ENCODE data around the gene CDS2.
A peak's percentile ranks its signal among the peaks of the same experiment; 100 is the strongest.

The CDS2 gene

GRCh38 chr20:5197847-5198650 lies 71.2 kb downstream of the CDS2 start:
- H3K27ac ChIP-seq = no peak overlapping the region
- TF ChIP-seq CTCF (conservative IDR thresholded peaks at IDR 0.05) = no peak
- TF ChIP-seq ZFX (IDR thresholded peaks at IDR 0.05) = no peak

- TF ChIP-seq CTCF (conservative IDR thresholded peaks at IDR 0.05) (no peak), ZFX (IDR thresholded peaks at IDR 0.05) (no peak)
- H3K27ac ChIP-seq = no peak overlapping the region
Measured at GRCh38 chr20:5198651-5198924, 71.8 kb downstream of the CDS2 start.

- TF ChIP-seq ZFX (IDR thresholded peaks at IDR 0.05) (no peak), CTCF (conservative IDR thresholded peaks at IDR 0.05) (no peak)
- no peak overlapping the region for H3K27ac ChIP-seq
Measured at GRCh38 chr20:5203380-5203779, 76.6 kb downstream of the CDS2 start.

- peak; percentile 93 for TF ChIP-seq CTCF (conservative IDR thresholded peaks at IDR 0.05)
- TF ChIP-seq ZFX (IDR thresholded peaks at IDR 0.05) = no peak
- no peak overlapping the region for H3K27ac ChIP-seq
Measured at GRCh38 chr20:5205348-5206210, 78.8 kb downstream of the CDS2 start.

- no peak for TF ChIP-seq ZFX (IDR thresholded peaks at IDR 0.05)
- TF ChIP-seq CTCF (conservative IDR thresholded peaks at IDR 0.05) = no peak
- no peak overlapping the region for H3K27ac ChIP-seq
Measured at GRCh38 chr20:5207138-5207537, 80.3 kb downstream of the CDS2 start.

GRCh38 chr20:5211803-5212714 lies 85.3 kb downstream of the CDS2 start:
- no peak for TF ChIP-seq CTCF (conservative IDR thresholded peaks at IDR 0.05)
- no peak for TF ChIP-seq ZFX (IDR thresholded peaks at IDR 0.05)
- H3K27ac ChIP-seq = no peak overlapping the region
